GM12873 (cell line): ENCODE results near the gene FAM149B1.

ENCODE experiments used
- CTCF ChIP-seq: IDR thresholded peaks from 2 replicates; pipeline ENCODE4 v1.5.1; 2012; ENCODE audit warnings: low read depth, mild to moderate bottlenecking, moderate library complexity, low read length, control low read depth; ENCODE audit not compliant: insufficient read depth; ENCODE audit errors: missing control alignments

Gene FAM149B1

GRCh38 chr10:73167783-73168464 is at the start of gene FAM149B1, which contains the start of gene ECD:
FAM149B1 (plus strand) TSS chr10:73168119; CDS start chr10:73168340, 221 bp downstream.
ECD (minus strand) TSS chr10:73168008; CDS start chr10:73163937, 4,071 bp downstream.
- no peak for TF ChIP-seq CTCF

GRCh38 chr10:73119457-73119856 is 48.5 kb upstream of the FAM149B1 start:
- no peak for TF ChIP-seq CTCF

- TF ChIP-seq CTCF = no peak
Measured at GRCh38 chr10:73119952-73120351, 48.0 kb upstream of the FAM149B1 start.

- no peak for TF ChIP-seq CTCF
Measured at GRCh38 chr10:73126343-73126742, 41.6 kb upstream of the FAM149B1 start.

GRCh38 chr10:73131301-73131700 is 36.6 kb upstream of the FAM149B1 start:
- no peak for TF ChIP-seq CTCF

GRCh38 chr10:73131913-73132686 is 35.8 kb upstream of the FAM149B1 start:
- no peak for TF ChIP-seq CTCF

- no peak for TF ChIP-seq CTCF
Measured at GRCh38 chr10:73134727-73135126, 33.2 kb upstream of the FAM149B1 start.
